Keratinocyte (primary cell): ENCODE results near the gene CPAMD8. TPM values are rescaled to one million over a fixed set of nuclear protein-coding genes. Genes with fewer than 3 reads are reported as not detected.

Experiments
- DNase-seq: peaks from one replicate; pipeline ENCODE4 v3.0.0-alpha.2; 2011; ENCODE audit warnings: low read depth, missing footprints, low spot score
- FAIRE-seq: peaks from 2 replicates; lab custom pipeline; 2011; peaks lifted over from hg19 to GRCh38; lab: Jason Lieb, UNC
- H2AFZ ChIP-seq: 2 replicates; pipeline ENCODE4 v1.6.0; 2012; ENCODE audit warnings: low read length, control low read depth, inconsistent platforms; ENCODE audit not compliant: control insufficient read depth
- H3K27ac ChIP-seq: 2 replicates; pipeline ENCODE4 v1.5.1; 2011; ENCODE audit warnings: low read length; ENCODE audit not compliant: control insufficient read depth, insufficient read depth
- H3K27me3 ChIP-seq: 3 replicates; pipeline ENCODE4 v1.6.0; 2011; ENCODE audit warnings: low read length; ENCODE audit not compliant: control insufficient read depth, insufficient read depth; ENCODE audit errors: extremely low read depth
- H3K36me3 ChIP-seq, 2 experiments: 2 replicates in 1 of 2; 3 replicates in 1 of 2; pipeline ENCODE4 v1.5.1; 2011; ENCODE audit warnings: low read length in 2 of 2, mild to moderate bottlenecking in 1 of 2; ENCODE audit not compliant: control insufficient read depth in 2 of 2, insufficient read depth in 2 of 2; ENCODE audit errors: extremely low read depth in 1 of 2
- H3K4me1 ChIP-seq: 3 replicates; pipeline ENCODE4 v1.5.1; 2011; ENCODE audit warnings: low read length; ENCODE audit not compliant: control insufficient read depth, insufficient read depth; ENCODE audit errors: extremely low read depth
- H3K4me2 ChIP-seq: 3 replicates; pipeline ENCODE4 v1.6.0; 2011; ENCODE audit warnings: low read depth, low read length; ENCODE audit not compliant: control insufficient read depth, insufficient read depth; ENCODE audit errors: extremely low read depth
- H3K4me3 ChIP-seq, 3 experiments: fragments of 200-600 bp in 1 of 3; sonication (generic) in 1 of 3; 2 replicates in 2 of 3; 3 replicates in 1 of 3; pipeline ENCODE4 v1.5.1; 2011 to 2016; ENCODE audit warnings: low read length in 3 of 3, mild to moderate bottlenecking in 3 of 3, control low read depth in 2 of 3, inconsistent platforms in 1 of 3, low read depth in 1 of 3, mixed read lengths in 1 of 3, mixed run types in 1 of 3, moderate library complexity in 1 of 3; ENCODE audit not compliant: control insufficient read depth in 2 of 3, insufficient read depth in 2 of 3; ENCODE audit errors: extremely low read depth in 1 of 3
- H3K79me2 ChIP-seq: 2 replicates; pipeline ENCODE4 v1.6.0; 2012; ENCODE audit warnings: low read length; ENCODE audit not compliant: control insufficient read depth, insufficient read depth
- H3K9ac ChIP-seq: 3 replicates; pipeline ENCODE4 v1.6.0; 2011; ENCODE audit warnings: low read length; ENCODE audit not compliant: control insufficient read depth, insufficient read depth; ENCODE audit errors: extremely low read depth
- H3K9me1 ChIP-seq: 3 replicates; pipeline ENCODE4 v1.6.0; 2011; ENCODE audit warnings: low read length; ENCODE audit not compliant: control insufficient read depth, insufficient read depth; ENCODE audit errors: extremely low read depth
- H3K9me3 ChIP-seq: 2 replicates; pipeline ENCODE4 v1.5.1; 2012; ENCODE audit warnings: low read depth, low read length; ENCODE audit not compliant: control insufficient read depth
- H4K20me1 ChIP-seq: 3 replicates; pipeline ENCODE4 v1.6.0; 2011; ENCODE audit warnings: low read length; ENCODE audit not compliant: control insufficient read depth, insufficient read depth; ENCODE audit errors: extremely low read depth
- EZH2 ChIP-seq: IDR thresholded peaks from one replicate; pipeline ENCODE4 v1.6.1; 2012; ENCODE audit warnings: inconsistent platforms, mild to moderate bottlenecking, low read length, moderate library complexity
- dilution Hi-C: fragments of 300-500 bp; cut with MboI; formaldehyde crosslinking; loops from one replicate; pipeline ENCODE4 v1.7.0; 2020; ENCODE audit warnings: low sequenced_read_pairs; ENCODE audit not compliant: extremely low pct_ligation_motif_present
- polyA plus RNA-seq, 5 experiments: library from polyadenylated mRNA; depleted of rRNA in 3 of 5; stranded (reverse) in 3 of 5; stranded (forward) in 1 of 5; unstranded in 1 of 5; fragments of >200 nt; gene quantifications; 1 replicate in 1 of 5; 2 replicates in 3 of 5; 3 replicates in 1 of 5; pipeline versions ENCODE4 v1.2.1 to v1.2.3, GENCODE V29; 2011 to 2012; ENCODE audit warnings: missing spikeins in 2 of 5, low read depth in 1 of 5, low replicate concordance in 1 of 5
- TF ChIP-seq, protein P1 (sequence below), 3 experiments: IDR thresholded peaks in 1 of 3; conservative IDR thresholded peaks in 1 of 3; optimal IDR thresholded peaks in 1 of 3; 2 replicates in 2 of 3; 3 replicates in 1 of 3; pipeline versions ENCODE3 to v1.5.1; 2011; ENCODE audit warnings: low read length in 3 of 3, mild to moderate bottlenecking in 3 of 3, moderate library complexity in 2 of 3, control low read depth in 1 of 3, inconsistent platforms in 1 of 3; ENCODE audit not compliant: insufficient read depth in 2 of 3; ENCODE audit errors: extremely low read depth in 1 of 3

The CPAMD8 gene
- polyA plus RNA-seq, 1 donor (not counting 4 experiments of a cell fraction or from before 2014, with no cell fraction given), result 0.38 TPM

DNA sequence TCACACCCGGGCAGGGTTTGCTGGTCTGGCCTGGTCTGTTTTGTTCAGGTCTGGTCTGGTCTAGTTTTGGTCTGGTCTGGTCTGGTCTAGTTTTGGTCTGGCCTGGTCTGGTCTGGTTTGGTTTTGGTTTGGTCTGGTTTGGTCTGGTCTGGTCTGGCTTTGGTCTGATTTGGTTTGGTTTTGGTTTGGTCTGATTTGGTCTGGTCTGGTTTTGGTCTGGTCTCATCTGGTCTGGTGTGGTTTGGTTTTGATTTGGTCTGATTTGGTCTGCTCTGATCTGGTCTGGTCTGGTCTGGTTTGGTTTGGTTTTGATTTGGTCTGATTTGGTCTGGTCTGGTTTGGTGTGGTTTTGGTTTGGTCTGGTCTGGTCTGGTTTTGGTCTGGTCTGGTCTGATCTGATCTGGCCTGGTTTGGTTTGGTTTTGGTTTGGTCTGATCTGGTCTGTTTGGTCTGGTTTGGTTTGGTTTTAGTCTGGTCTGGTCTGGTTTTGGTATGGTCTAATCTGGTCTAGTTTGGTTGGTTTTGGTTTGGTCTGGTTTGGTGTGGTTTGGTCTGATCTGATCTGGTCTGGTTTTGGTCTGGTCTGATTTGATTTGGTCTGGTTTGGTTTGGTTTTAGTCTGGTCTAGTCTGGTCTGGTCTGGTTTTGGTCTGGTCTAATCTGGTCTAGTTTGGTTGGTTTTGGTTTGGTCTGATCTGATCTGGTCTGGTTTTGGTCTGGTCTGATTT lies 152.2 kb downstream of the CPAMD8 start:
- peak; percentile 44 for FAIRE-seq
- Histone ChIP-seq H3K36me3 (peaks cover 40 to 47% of the 10 kb centered on the region in 2 experiments), H4K20me1 (no peaks in the 10 kb centered on the region)

DNA sequence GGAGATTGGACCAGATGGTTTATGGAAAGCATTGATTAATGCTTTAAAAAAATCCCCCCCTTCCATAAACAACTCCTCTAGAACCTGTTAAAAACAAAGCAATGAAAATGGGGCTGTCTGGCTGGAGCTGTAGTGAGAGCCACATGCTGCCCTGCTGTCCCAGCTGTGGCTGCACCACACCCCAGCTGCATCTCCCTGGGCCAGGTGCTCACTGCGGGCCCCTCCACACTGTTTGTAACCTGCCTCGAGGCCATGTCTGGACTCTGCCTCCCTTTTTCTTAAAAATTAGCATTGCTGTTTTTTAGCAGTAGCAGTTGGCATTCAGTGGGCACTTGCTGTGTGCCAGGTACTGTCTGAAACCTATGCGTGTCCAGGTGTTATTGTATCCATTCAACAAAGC lies 153.0 kb downstream of the CPAMD8 start:
- Histone ChIP-seq H4K20me1 (no peaks in the 10 kb centered on the region), H3K4me1 (no peaks in the 10 kb centered on the region), H3K4me3 (no peak overlapping the region), H3K9me3 (no peaks in the 10 kb centered on the region), H3K27me3 (no peaks in the 10 kb centered on the region), H3K4me2 (no peak overlapping the region), H2AFZ (no peak overlapping the region), H3K9ac (no peak overlapping the region), H3K79me2 (peaks cover 26% of the 10 kb centered on the region), H3K27ac (no peak overlapping the region), H3K9me1 (no peaks in the 10 kb centered on the region), H3K36me3 (peaks cover 34 to 40% of the 10 kb centered on the region in 2 experiments)
- TF ChIP-seq, protein P1, sequence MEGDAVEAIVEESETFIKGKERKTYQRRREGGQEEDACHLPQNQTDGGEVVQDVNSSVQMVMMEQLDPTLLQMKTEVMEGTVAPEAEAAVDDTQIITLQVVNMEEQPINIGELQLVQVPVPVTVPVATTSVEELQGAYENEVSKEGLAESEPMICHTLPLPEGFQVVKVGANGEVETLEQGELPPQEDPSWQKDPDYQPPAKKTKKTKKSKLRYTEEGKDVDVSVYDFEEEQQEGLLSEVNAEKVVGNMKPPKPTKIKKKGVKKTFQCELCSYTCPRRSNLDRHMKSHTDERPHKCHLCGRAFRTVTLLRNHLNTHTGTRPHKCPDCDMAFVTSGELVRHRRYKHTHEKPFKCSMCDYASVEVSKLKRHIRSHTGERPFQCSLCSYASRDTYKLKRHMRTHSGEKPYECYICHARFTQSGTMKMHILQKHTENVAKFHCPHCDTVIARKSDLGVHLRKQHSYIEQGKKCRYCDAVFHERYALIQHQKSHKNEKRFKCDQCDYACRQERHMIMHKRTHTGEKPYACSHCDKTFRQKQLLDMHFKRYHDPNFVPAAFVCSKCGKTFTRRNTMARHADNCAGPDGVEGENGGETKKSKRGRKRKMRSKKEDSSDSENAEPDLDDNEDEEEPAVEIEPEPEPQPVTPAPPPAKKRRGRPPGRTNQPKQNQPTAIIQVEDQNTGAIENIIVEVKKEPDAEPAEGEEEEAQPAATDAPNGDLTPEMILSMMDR (optimal IDR thresholded peaks at IDR 0.05 in 1 of 3, IDR thresholded peaks at IDR 0.05 in 1 of 3, conservative IDR thresholded peaks at IDR 0.05 in 1 of 3; ENCODE audit: extremely low read depth in 1 of 3, insufficient read depth in 2 of 3, low read length in 3 of 3), result no peak
- no peak for TF ChIP-seq EZH2
- DNase-seq (no peak), FAIRE-seq (no peak)
- dilution Hi-C loops, result no loop called here

More for the DNA sequence above, 152.2 kb downstream of the CPAMD8 start:
- no peak overlapping the region for H3K4me2 ChIP-seq
- no peak overlapping the region for H3K9ac ChIP-seq
- dilution Hi-C loops, result no loop called here
- no peak overlapping the region for H2AFZ ChIP-seq
- no peaks in the 10 kb centered on the region for H3K9me3 ChIP-seq
- no peak for DNase-seq
- no peaks in the 10 kb centered on the region for H3K4me1 ChIP-seq
- H3K4me3 ChIP-seq, result no peak overlapping the region
- H3K27me3 ChIP-seq, result no peaks in the 10 kb centered on the region
- H3K27ac ChIP-seq, result peak overlapping the region; percentile 1
- no peaks in the 10 kb centered on the region for H3K9me1 ChIP-seq
- no peak for TF ChIP-seq EZH2
- H3K79me2 ChIP-seq, result peaks cover 26% of the 10 kb centered on the region
